Fibroblast of skin of scalp (primary cell): ENCODE measurements around the gene CCDC78.
A peak's percentile ranks its signal among the peaks of the same experiment; 100 is the strongest.

Source experiments
- DNase-seq: peaks from one replicate; pipeline ENCODE4 v3.0.0-alpha.2; 2013

The CCDC78 gene

DNA sequence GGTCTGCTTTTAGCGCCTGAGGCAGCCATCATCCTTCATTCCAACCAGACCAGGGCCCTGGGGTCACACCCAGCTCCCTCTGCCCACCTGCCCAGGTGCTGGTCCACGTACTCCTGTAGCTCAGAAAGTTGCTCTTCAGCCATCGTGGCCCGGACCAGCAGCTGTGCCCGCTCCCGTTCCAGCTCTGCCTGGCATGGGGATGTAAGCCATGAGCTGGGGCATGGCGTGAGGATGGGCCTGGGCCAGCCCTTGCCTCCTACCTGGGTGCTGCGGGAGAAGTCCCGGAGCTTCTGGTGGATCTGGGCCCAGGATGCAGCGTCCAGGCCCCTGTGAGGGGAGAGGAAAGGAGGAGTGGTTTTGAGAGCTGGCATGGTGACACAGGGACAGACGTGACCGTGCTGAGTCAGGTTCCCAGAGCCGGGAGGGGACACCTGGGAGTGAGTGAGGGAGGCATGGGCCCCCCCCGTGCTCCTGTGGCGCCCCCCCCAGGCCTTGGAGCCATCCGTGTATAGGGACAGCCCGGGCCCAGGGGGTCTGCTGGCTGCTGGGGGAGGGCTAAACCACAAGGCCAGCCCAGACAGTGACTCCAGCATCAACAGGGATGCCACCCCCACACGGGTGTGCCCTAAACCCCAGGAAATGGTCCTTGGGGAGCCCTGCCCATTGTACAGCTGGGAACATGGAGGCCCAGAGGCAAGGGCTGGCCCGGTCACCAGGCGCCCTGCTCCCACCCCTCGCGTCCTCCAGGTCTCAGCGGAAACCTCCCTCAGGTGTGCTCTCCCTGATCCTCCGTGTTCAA lies 3.2 kb downstream of the CCDC78 start:
- DNase-seq, result no peak

- no peak for DNase-seq
Measured at GRCh38 chr16:721765-722540, 4.3 kb downstream of the CCDC78 start.

- peak; percentile 75 for DNase-seq
Measured at GRCh38 chr16:720990-721764, 5.1 kb downstream of the CCDC78 start, which contains the start of gene ANTKMT. Gene ANTKMT (plus strand): TSS chr16:721146. CDS start chr16:721275, 129 bp downstream.

DNA sequence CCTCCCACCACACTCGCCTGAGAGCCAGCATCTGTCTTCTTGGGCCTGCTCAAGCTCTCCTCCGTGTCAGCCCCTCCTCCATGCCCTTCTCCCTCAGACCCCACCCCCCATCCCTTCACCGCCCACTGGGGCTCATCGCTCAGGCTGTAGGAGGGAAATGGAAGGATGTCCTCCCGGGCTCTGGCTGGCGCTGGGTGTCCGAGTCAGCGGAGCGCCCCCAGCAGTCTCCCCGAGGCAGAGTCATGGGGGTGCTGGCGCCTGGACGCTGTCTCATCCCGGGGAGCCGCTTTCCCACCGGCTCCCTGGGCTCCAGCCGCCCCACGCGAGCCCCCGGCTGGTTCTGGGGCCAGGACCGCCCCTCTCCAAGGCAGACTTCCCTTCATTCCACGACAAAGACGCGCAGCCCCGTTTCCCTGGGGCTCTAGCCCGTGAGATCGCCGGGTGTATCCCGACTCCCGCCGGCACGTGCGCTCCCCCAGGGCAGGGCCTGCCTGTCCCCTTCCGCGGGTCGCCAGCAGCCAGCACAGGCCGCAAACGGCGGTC lies 5.7 kb downstream of the CCDC78 start:
- peak; percentile 75 for DNase-seq

GRCh38 chr16:719815-720446 lies 6.3 kb downstream of the CCDC78 start:
- DNase-seq, result no peak

DNA sequence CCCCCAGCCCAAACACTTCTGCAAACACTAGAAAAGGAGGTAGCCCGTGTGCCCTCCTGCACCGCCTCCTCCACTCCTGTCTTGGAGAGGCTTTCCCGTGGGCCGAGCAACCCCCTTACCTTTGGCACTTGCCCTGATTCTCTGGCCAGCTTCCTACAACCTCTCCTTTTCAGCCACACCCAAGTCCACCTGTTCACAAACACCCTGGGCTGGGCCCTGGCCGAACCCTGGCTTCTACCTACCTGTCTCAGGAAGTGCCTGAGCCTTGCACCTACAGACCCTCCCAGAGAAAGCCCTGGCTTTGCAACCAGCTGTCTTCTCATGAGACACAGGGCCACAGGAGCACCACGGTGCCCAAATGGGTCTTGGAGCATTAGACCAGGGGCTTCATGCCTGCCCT lies 7.3 kb downstream of the CCDC78 start:
- no peak for DNase-seq

- no peak for DNase-seq
Measured at GRCh38 chr16:718389-718788, 7.9 kb downstream of the CCDC78 start.

- no peak for DNase-seq
Measured at GRCh38 chr16:717450-718245, 8.6 kb downstream of the CCDC78 start.

- no peak for DNase-seq
Measured at GRCh38 chr16:716768-717325, 9.4 kb downstream of the CCDC78 start.

DNA sequence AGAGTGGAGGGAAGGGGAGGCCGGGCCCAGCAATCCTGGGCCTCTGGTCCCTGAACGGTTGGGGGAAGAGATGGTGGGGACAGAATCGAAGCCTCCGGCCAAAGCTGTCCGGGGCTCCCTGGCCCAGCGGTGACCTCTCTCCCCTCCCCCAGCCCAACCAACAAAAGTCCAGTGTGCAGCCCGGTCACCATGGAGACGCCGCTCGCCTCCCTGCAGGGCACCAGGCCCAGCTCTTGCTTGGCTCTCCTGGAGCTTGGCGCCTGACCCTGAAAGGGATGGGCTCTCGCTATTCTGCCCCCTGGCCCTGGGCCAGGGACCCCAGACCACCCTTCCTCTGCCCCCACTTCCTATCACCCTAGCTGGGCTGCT lies 10.1 kb downstream of the CCDC78 start:
- no peak for DNase-seq

GRCh38 chr16:715477-716199 lies 10.6 kb downstream of the CCDC78 start:
- DNase-seq, result peak; percentile 42

GRCh38 chr16:714558-715476 lies 11.4 kb downstream of the CCDC78 start, which contains the start of gene METRN:
Gene METRN (plus strand): TSS chr16:715118. CDS start chr16:715290, 172 bp downstream.
- DNase-seq, result peak; percentile 88

DNA sequence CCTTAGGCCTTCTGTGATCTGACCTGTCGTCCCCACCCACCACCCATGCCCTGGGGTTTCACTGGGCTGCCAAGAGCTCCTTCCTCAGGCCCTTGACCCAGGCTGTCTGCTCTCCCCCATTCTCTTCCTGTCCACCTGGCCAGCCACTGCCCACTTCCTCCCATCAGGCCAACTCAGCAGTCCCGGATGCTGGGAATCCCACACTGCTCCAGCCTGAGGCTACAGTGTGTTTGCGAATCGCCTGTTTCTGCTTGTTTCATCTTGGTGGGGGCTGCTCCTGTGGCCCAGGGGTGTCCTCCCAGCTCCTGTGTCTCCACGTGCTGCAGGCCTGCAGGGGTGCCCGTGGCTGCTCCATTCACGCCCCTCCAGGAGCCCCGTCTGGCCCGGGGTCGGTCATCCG lies 12.2 kb downstream of the CCDC78 start:
- DNase-seq, result no peak

DNA sequence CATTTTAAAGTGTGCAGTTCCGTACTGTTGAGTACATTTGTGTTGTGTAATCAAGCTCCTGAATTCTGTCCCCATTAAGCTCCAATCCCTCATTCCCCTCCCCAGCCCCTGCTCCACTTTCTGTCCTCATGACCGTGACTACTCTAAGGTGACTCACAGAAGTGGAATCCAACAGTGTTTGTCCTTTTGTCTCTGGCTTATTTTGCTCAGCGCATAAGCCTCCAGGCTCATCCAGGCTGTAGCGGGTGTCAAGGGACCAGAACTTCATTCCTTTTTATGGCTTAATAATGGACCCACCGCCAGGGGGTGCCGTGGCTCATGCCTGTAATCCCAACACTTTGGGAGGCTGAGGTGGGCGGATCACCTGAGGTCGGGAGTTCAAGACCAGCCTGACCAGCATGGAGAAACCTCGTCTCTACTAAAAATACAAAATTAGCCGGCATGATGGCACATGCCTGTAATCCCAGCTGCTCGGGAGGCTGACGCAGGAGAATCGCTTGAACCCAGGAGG lies 13.4 kb downstream of the CCDC78 start:
- DNase-seq, result peak; percentile 95

GRCh38 chr16:711548-712320 lies 14.5 kb downstream of the CCDC78 start:
- peak; percentile 64 for DNase-seq

GRCh38 chr16:711084-711483 lies 15.2 kb downstream of the CCDC78 start:
- DNase-seq, result no peak

DNA sequence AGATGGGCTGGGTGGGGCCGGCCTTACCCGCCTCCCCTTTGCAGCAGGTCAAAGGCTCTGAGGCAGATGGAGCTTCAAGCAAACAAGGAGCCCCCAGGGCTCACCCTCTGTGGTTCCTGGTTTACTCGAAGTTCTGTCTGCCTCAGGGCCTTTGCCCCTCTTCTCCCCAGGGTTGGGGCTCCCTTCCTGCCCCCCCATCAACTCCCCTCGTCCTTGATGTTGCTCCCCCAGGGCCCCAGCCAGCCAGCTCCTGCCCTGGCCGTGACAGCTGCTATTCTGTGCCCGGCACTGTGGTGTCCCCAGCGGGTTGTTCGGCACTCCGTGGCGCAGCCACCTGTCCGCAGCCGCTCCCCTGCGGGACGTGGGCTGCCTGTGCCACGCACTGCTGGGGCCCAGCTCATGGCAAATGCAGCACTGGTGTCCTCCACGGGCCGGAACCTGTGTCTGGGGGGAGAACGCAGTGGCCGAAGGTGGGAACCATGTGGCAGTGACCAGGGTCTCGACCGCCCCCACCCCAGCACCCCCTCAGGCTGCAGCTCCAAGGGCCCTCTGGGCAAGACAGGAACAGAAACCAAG lies 15.7 kb downstream of the CCDC78 start:
- DNase-seq, result no peak
